ENCODE measurements around the gene CLDN34.

DNA sequence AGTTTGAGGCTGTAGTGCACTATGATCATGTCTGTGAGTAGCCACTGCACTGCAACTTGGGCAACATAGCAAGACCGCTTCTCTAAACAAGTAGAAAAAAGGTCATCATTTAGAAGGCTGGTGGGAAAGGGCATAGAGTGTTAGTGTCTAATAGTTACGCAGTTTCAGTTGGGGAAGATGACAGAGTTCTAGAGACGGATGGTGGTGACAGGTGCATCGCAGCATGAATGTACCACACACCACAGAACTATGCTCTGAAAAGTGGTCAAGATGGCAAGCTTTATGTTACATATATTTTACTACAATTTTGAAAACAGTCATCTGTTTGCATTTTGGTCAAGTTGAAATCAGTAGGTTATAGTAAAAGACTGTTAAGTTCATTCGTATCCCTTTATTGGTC lies 23.7 kb upstream of the CLDN34 start:
- no peak for TF ChIP-seq POLR2A (IDR thresholded peaks at IDR 0.05)
- TF ChIP-seq, protein P1, sequence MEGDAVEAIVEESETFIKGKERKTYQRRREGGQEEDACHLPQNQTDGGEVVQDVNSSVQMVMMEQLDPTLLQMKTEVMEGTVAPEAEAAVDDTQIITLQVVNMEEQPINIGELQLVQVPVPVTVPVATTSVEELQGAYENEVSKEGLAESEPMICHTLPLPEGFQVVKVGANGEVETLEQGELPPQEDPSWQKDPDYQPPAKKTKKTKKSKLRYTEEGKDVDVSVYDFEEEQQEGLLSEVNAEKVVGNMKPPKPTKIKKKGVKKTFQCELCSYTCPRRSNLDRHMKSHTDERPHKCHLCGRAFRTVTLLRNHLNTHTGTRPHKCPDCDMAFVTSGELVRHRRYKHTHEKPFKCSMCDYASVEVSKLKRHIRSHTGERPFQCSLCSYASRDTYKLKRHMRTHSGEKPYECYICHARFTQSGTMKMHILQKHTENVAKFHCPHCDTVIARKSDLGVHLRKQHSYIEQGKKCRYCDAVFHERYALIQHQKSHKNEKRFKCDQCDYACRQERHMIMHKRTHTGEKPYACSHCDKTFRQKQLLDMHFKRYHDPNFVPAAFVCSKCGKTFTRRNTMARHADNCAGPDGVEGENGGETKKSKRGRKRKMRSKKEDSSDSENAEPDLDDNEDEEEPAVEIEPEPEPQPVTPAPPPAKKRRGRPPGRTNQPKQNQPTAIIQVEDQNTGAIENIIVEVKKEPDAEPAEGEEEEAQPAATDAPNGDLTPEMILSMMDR (IDR thresholded peaks at IDR 0.05) = no peak

Data from esophagus squamous epithelium (tissue), 4 donors.